GM21367 (cell line): Measurements from ENCODE around the gene LCN2.

Experiments used
- ATAC-seq: cut with Tn5 transposase; IDR thresholded peaks from one replicate; pipeline ENCODE4 v1.9.1; 2021; ENCODE audit not compliant: unreplicated experiment

The LCN2 gene

DNA sequence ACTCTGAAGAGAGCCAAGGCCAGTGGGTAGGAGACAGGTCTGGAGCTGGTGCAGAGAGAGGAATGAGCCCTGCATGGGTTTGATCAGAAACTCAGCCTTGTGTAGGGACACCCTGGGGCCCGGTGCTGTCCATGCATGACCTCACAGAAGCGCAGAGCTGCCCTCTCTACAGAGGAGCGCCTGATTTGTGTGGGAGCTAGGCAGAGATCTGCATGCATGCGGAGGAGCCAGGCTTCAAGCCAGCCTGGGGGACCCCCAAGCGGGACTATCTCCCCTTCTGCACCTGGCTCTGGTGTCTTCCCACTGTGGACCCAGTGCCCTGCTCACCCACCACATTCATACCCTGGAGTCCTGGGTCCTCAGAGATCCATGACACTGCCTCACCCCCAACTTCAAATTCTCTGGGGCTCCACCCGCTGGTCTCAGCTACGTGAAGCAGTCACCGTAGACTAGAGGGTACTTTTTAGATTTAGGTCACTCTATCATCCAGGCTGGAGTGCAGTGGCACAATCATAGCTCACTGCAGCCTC lies 2.6 kb upstream of the LCN2 start:
- ATAC-seq, result no peak

- no peak for ATAC-seq
Observed at GRCh38 chr9:128148509-128149000, 698 bp upstream of the LCN2 start.

DNA sequence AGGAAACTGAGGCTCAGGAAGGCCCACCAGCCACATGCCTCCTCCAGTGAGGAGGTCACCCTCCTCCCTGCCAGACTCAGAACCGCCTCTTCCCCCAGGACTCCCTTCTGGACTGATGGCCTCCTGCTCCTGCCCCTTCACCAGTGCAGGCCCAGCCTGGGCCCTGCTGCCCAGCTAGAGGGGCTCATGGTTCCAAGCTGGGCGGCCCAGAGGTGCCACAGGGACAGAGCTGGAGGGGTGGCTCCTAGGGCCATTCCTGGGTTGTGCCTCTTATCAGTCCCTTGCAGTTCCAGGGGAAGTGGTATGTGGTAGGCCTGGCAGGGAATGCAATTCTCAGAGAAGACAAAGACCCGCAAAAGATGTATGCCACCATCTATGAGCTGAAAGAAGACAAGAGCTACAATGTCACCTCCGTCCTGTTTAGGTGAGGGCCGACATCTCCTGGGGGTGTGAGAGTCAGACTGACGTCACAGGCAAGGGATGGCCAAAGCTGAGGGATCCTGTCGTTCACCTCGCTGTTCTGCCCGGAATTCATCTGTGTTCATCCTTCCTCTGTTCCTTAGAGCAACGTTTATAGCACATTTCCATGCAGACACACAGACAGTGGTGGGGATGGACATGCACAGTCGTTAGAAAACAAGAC lies 819 bp downstream of the LCN2 start:
- no peak for ATAC-seq

DNA sequence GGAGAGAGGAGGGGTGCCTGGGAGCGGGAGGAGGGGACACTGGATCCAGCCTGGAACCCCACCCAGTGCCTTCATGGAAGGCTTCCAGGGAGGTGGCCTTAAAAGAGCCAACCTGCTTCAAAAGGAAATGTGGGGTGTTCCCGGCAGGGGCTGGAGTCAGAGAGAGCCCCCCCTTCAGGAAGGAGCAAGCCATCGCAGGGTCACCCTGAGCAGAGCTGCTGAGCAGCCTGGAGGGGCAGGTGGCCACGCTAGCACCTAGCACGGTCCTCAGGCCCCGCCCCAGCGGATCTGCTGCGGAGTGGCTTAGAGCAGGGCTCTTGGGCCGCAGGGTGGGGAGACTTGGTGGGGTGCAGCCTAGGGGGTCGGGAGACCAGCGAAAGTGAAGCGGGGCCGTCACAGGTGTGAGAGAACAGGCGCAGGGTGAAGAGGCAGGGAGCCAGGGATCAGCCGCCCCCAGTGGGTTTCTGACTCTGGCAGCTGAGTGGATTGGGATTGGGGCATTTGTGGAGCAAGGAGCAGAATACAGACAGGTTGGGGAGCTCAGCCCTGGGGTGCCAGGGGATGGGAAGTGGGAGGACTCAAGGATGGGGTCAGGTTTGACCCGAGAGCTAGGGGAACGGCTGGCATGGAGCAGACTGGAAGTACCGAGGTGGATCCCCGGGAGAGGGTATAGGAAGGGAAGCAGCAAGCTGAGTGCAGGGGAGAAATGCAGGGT lies 1.5 kb downstream of the LCN2 start:
- no peak for ATAC-seq

GRCh38 chr9:128151309-128152132 lies 2.3 kb downstream of the LCN2 start:
- no peak for ATAC-seq

GRCh38 chr9:128152133-128153059 lies 3.1 kb downstream of the LCN2 start:
- no peak for ATAC-seq

GRCh38 chr9:128153060-128153946 lies 4.0 kb downstream of the LCN2 start:
- no peak for ATAC-seq

- no peak for ATAC-seq
Observed at GRCh38 chr9:128153947-128154695, 4.9 kb downstream of the LCN2 start.

- ATAC-seq, result no peak
Observed at GRCh38 chr9:128155736-128156500, 6.7 kb downstream of the LCN2 start.

GRCh38 chr9:128159522-128159783 lies 10.2 kb downstream of the LCN2 start:
- ATAC-seq, result no peak

DNA sequence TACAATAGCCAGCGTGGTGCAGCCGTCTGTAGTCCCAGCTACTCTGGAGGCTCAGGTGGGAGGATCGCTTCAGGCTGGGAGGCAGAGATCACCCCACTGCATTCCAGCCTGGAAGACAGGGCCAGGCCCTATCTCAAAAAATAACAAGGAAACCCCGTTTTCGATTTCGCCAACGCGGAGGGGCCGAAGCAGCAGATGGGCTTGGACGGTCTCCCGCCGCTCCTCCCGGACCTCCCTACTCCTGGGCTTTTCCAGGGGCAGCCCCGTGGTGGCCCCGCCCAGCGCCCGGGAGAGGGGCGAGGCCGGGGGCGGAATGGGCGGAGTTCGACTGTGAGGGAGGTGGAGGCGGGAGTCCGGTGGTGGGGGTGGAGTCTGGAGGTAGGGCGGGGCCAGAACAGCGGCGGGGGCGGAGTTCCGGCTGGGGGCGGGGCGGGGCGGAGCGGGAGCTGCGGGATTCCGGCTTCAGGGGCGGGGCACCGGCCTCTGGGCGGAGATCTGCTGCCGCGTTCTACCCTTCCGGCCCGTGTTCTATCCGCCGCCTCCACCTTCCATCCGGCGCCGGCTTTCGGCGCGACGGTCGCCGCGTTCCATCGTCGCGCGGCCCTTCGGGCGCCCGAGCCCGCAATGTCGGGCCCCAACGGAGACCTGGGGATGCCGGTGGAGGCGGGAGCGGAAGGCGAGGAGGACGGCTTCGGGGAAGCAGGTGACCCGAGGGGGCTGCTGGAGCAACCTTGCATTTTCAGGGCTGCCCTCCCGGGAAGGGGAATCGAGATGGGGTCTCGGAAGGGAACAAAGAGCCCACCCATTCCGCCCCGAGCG lies 10.7 kb downstream of the LCN2 start, which contains the start of gene BBLN:
Gene BBLN (plus strand): TSS at position 482 of the 819 bp plus-strand sequence. CDS start 143 bp downstream, at position 625.
- peak; percentile 71 for ATAC-seq

DNA sequence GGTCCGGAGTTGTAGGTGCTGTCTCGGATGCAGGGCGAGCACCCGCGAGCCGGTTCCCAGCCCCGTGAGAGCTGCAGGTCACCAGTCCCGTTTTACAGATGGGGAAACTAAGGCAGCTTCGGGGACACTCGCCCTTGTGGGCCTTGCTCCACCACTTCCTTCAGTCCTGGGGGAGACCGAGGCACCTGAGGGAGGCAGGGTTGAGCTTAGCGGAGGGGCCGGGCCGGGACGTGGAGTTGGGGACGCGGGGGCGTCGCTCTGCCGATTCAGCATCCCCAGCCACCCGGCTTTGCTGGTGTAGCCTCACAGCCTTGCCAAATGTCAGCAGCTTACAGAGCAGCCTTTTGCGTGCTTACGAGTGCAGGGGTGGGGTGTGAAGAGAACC lies 11.3 kb downstream of the LCN2 start:
- ATAC-seq, result no peak

- ATAC-seq, result no peak
Observed at GRCh38 chr9:128161215-128161902, 12.1 kb downstream of the LCN2 start.

- no peak for ATAC-seq
Observed at GRCh38 chr9:128162215-128163026, 13.2 kb downstream of the LCN2 start.

- ATAC-seq, result no peak
Observed at GRCh38 chr9:128163027-128163515, 13.8 kb downstream of the LCN2 start.
